ENCODE measurements around the gene RAB26.

Gene RAB26

GRCh38 chr16:2142942-2143877 lies 5.2 kb upstream of the RAB26 start:
- peak in 36 of 58 donors; percentile 19 to 86 (median 55) for DNase-seq

GRCh38 chr16:2143878-2144485 lies 4.4 kb upstream of the RAB26 start:
- DNase-seq, result no peak

DNA sequence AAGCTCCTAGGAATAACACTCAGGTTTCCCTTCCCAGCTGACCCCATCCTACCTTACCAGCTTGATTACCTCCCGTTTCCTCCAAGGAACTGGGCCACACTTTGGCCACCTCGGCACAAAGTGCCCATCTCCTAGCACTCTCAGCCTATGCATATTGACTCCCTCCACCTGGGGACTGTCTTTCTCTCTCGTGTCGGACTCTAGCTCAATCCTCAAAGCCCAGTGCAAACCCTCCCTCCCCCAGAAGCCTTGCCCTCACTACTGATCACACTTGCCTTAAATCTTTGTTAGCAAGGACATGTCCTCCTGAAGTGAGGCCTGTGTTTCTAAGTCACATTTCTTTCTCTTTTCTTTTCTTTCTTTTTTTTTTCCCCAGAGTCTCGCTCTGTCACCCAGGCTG lies 2.6 kb upstream of the RAB26 start:
- DNase-seq, result no peak

DNA sequence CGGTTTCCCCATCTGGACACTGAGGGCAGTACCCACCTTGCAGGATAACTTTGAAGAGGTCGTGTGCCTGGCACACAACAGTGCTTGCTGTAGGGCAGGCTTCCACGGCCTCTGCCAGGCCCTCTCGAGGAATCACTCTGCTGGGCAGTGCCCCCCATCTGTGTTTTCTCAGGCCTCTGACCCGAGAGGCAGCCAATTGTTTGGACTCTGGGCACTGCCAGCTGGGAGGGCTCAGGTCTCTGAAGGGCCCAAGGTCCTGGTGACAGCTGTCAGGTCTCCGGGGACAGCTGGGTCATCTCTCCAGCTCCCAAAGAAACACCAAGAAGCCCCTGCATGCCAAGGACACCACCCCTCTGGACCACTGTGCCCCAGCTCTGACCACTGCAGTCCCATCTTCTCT lies 1.0 kb upstream of the RAB26 start:
- no peak for DNase-seq

GRCh38 chr16:2148714-2149629 lies 547 bp downstream of the RAB26 start:
- DNase-seq, result no peak

DNA sequence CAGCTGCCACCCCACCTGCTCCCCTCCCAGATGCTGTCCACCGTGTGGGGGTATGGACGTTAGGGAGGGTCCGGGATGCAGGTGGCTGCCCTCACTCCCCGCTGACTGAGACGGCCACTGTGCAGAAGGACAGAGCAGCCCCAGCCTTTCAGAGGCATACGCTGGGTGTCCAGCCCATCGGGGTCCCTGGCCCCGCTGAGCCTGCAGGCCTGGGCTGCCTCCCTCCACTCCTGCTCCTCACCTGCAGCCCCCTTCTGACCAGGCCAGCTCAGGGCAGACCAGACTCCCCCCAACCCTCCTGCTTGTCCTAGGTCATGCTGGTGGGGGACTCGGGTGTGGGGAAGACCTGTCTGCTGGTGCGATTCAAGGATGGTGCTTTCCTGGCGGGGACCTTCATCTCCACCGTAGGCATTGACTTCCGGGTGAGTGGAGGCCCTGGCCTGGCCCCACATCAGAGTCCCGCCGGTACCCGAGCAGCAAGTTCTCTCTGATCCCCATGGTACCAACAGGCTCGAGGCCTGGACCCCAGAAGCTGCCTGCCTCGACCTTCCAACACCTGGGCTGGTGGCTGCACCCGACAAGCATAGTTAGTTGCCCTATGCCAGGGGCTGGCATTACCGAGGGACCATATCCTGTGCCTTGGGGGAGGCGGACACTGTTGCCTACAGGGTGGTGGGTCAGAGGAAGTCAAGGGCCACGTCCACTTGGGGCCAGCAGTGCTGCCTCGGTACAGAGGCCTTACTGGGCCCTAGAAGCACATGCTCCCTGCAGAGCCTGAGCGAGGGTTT lies 1.4 kb downstream of the RAB26 start:
- no peak for DNase-seq

- DNase-seq, result no peak
These were observed 2.2 kb downstream of the RAB26 start for GRCh38 chr16:2150418-2151187.

DNA sequence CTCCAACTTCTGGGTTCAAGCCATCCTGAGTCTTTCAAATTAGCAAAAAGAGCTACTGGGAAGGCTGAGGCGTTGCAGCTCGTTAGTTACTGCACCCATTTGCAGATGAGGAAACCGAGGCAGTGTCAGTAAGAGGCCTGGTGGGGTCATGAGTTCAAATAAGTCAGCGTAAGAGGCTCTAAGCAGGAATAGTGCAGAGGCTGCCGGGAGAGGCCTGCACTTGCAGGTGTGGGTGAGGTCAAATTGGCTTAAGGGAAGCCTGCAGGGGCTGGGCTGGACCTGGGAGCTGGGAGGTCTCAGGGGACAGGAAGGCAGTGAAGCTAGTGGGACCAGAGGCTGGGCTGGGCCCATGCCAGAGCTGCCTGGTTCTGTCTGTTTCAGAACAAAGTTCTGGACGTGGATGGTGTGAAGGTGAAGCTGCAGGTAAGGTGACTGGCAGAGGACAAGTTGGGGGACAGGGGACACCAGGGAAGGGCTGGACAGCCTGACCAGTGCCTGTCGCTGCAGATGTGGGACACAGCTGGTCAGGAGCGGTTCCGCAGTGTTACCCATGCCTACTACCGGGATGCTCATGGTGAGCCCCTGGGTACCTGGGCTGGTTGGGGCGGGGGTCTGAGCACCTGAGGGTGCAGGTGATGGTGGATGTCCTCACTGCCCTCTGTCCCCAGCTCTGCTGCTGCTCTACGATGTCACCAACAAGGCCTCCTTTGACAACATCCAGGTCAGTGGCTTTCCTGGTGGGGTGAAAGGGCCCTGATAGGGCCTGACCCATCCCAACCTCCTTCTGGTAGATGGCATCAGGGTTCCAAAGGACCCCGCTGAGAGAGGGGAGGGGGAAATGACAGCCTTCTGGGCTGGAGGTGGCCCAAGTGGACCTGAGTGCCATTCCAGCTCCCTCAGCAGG lies 3.0 kb downstream of the RAB26 start:
- DNase-seq, result no peak

DNA sequence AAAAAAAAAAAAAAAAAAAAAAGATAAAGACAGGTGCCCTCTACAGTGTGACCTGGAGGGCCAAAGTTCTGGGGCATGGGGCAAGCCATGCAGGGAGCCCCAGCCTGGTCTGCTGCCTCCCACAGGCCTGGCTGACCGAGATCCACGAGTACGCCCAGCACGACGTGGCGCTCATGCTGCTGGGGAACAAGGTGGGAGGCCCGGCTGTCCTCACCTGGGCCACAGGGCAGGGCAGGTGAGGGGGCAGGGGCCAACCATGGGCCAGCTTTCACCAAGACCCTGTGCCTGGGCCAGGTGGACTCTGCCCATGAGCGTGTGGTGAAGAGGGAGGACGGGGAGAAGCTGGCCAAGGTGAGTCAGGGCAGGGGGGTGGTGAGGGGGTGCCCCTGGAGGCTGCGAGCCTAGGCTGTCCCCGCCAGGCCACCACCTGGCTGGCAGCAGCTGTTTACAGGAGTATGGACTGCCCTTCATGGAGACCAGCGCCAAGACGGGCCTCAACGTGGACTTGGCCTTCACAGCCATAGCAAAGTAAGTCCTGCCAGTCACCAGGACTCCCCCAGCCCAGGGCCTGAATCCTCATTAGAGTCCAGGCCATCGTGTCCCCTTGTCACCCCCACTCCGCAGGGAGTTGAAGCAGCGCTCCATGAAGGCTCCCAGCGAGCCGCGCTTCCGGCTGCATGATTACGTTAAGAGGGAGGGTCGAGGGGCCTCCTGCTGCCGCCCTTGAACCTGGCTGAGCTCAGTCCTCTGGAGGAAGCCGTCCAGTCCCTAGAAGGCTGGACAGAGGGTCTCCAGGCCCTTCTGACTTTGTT lies 4.5 kb downstream of the RAB26 start:
- DNase-seq, result no peak

DNA sequence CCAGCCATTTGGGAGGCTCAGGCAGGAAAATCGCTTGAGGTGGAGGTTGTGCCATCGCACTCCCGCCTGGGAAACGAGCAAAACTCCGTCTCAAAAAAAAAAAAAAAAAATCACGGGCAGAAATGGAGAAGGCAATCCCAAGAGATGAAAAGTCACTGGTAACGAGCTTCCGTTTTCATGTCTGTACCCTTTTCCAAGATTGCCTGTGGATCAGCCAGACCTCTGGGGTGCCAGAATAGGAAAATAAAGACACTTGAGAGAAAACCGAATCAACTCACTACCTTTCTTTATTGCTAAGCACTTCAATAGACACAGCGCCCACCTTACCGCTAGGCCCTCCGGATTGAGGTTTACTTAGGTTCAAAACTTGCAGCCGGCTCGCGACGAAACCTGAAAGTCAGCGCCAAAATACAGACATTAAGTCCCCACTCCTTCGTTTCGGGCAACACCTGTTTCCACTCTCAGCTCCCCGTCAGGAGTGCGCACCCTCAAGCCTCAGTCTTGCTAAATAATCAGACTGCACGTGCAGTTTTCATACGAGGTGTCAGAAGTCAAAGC lies 6.2 kb downstream of the RAB26 start:
- DNase-seq, result no peak

DNA sequence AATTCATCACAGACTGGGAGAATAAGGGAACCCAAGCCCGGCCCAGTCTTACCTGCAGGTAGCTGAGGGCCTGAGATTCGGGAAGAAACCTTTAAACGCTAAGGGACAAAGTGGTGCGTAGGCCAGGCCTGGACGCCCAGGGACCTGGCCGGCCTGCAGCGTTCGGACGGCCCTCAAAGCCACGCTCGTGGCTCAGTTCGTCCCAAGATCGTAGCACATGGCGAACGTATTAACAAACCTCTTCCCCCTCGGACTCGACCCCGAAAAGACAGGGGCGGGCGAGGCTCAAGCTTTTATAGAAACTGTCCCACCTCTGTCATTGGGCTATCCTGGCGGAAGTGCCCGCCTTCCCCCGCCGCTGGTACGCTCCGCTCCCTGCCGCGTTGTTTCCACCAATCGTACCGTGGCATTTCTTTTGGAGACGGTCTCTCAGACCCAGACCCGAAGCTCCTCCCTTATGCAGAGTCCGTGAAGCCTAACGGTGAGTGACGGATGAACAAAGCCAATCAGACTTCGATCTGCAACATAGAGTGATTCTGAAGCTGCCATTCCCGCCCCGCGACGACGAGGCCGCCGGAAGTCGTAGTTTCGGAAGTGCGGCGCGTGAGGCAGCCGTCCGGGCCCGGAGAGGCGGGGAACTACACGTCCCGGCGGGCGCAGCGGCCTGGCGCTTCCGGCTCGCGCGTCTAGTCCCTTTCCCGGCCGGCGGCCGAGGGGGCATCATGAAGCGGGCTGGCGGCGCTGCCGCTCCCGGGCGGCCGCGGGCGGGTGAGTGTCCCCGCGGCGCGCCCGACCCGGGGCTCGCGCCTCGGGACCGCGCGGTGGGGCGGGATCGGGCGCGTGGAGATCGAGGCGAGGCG lies 6.9 kb downstream of the RAB26 start, which contains the start of gene TRAF7:
TRAF7 (plus strand) TSS at position 692 of the 860 bp plus-strand sequence. CDS start 8,139 bp downstream, outside the sequence.
- peak; percentile 90 to 100 (median 99) for DNase-seq

DNA sequence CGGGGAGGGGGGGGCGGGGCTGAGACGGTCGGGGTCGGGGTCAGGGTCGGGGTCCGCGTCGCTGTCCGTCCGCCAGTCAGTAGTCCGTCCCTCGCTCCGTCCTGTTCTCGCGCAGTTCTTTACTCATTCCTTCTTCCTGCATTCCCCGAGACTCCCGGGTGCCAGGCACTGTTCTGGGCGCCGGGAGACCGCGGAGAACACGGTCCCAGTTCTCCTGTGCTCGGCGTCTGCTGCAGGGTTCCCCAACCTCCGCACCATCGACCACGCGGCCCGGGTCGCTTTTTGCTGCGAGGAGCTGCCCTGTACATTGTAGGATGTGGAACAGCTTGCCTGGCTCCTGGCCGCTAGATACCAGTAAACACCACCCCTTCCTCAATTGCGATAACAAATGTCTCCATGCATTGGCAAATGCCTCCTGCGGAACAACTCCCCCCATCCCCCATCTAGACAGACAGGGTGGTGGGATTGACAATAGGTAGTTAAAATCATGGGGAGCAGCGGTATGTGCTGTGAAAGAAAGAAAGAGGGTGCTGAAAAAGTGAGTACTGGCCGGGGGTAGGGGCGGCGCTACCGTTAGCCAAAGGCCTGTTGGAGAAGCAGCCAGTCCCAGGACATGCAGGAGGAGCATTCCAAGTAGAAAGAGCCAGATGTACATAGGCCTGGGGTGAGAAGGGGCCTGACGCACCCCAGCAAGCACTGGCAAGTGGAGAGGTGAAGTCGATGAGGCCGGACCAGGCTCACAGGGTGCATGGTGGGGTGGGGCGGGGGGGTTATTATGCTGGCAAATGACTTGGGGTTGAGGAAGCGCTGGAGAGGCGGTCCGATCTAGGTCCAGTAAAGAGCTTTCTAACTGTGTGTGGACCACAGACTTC lies 7.8 kb downstream of the RAB26 start:
- peak in 1 of 58 donors; percentile 24 for DNase-seq

DNA sequence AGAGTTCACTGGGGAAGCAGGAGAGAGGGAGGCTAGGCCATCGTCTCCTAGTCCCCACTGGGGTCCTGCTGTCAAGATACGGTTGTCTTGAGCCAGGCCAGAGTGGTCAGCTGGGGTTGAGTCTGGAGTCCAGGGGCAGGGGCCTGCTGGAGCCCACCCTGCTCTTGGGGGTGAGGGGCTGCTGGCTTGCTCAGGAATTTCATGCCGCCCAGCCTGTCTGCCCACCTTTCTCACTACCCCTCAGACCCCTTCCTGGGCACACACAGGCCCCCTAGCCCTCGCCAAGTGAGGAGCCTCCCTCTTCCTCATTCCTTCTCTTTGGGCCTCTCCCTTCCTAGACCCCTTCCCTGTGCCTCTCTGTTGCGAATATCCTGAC lies 8.4 kb downstream of the RAB26 start:
- DNase-seq, result no peak

DNA sequence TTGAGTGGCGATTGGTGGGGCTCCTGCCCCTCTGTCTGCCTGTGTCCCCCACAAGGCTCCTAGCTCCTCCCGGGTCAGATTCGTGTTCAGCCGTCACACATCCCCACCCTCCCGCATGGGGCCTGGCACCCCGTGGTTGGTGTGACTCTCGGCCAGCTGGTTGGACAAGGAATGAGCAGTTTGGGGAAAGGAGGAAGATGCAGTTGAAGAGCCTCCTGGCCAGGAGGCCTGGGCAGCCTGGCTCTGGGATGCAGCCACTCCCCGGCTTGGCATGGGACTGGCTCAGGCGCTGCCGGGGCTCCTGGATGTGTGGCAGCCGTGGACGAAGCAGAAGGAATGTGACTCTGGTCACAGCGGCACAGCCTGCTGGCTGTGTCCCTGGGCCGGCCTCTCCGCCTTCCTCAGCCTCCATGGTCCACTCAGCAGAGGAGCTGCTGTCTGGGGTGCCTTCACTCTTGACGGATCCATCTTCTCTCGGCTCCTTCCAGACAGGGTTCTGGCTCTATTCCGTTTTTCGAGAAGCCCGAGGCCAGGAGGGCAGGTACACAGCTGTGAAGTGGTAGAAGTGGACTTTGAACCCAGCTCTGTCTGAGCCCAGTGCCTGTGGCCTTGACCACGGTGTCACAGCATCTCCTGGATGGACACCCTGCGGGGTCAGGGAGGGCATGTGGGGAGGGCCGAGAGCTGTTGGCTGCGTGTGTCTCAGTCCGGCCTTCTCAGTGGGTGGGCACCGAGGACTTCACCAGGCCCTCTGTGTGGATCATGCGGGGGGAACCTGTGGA lies 9.2 kb downstream of the RAB26 start:
- peak in 6 of 58 donors; percentile 16 to 31 (median 23) for DNase-seq

DNA sequence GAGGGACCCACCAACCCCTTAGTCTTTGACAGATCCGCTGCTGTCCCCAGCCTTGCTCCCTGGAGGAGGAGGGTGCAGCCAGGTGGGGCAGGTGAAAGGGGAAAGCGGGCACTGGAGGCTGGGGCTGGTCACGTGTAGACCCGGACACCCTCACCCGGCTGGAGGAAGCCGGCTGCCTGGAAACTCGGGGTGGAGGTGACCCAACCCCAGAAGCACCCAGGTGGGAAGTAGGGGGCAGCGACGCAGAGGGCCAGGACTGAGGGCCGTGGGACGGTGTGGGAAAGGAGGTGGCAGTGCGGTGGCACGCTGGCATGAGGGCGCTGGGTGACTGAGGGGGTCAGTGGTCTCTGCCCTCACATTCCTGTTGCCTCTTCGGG lies 9.8 kb downstream of the RAB26 start:
- no peak for DNase-seq

Data from anterior cingulate cortex (tissue), 58 donors.